ENCODE data around the gene NOP9.
A peak's percentile ranks its signal among the peaks of the same experiment; 100 is the strongest.

The NOP9 gene

GRCh38 chr14:24309538-24310264 is 10.1 kb downstream of the NOP9 start, which contains the start of gene LTB4R2:
Gene LTB4R2 (plus strand): TSS chr14:24310140. CDS start chr14:24310665, 525 bp downstream.
- DNase-seq (ENCODE audit: low read depth in 2 of 2): no peak

GRCh38 chr14:24310265-24310645 is 10.6 kb downstream of the NOP9 start:
- no peak for DNase-seq (ENCODE audit: low read depth in 2 of 2)

- peak in 1 of 2 donors; percentile 50 for DNase-seq (ENCODE audit: low read depth in 2 of 2)
These were observed 11.3 kb downstream of the NOP9 start, which contains the start of gene LTB4R for GRCh38 chr14:24310646-24311604. Gene LTB4R (plus strand): TSS chr14:24311502. CDS start chr14:24315652, 4,150 bp downstream.

GRCh38 chr14:24311837-24312615 is 12.4 kb downstream of the NOP9 start:
- DNase-seq (ENCODE audit: low read depth in 2 of 2): no peak

GRCh38 chr14:24312736-24313507 is 13.3 kb downstream of the NOP9 start:
- DNase-seq (ENCODE audit: low read depth in 2 of 2): no peak

GRCh38 chr14:24313913-24314312 is 14.3 kb downstream of the NOP9 start:
- DNase-seq (ENCODE audit: low read depth in 2 of 2): no peak

GRCh38 chr14:24314377-24315193 is 14.9 kb downstream of the NOP9 start:
- DNase-seq (ENCODE audit: low read depth in 2 of 2): no peak

GRCh38 chr14:24315243-24315806 is 15.7 kb downstream of the NOP9 start:
- no peak for DNase-seq (ENCODE audit: low read depth in 2 of 2)

- DNase-seq (ENCODE audit: low read depth in 2 of 2): no peak
These were observed 16.4 kb downstream of the NOP9 start for GRCh38 chr14:24315807-24316596.

- DNase-seq (ENCODE audit: low read depth in 2 of 2): no peak
These were observed 16.9 kb downstream of the NOP9 start for GRCh38 chr14:24316597-24316950.

- DNase-seq (ENCODE audit: low read depth in 2 of 2): no peak
These were observed 17.7 kb downstream of the NOP9 start for GRCh38 chr14:24317141-24317928.

- DNase-seq (ENCODE audit: low read depth in 2 of 2): no peak
These were observed 21.7 kb downstream of the NOP9 start for GRCh38 chr14:24321212-24321975.

GRCh38 chr14:24322672-24323071 is 23.0 kb downstream of the NOP9 start:
- DNase-seq (ENCODE audit: low read depth in 2 of 2): no peak

GRCh38 chr14:24323341-24323740 is 23.7 kb downstream of the NOP9 start:
- no peak for DNase-seq (ENCODE audit: low read depth in 2 of 2)

- DNase-seq (ENCODE audit: low read depth in 2 of 2): no peak
These were observed 24.4 kb downstream of the NOP9 start for GRCh38 chr14:24324024-24324423.

- DNase-seq (ENCODE audit: low read depth in 2 of 2): no peak
These were observed 25.4 kb downstream of the NOP9 start for GRCh38 chr14:24325041-24325530.

GRCh38 chr14:24325963-24326362 is 26.3 kb downstream of the NOP9 start:
- no peak for DNase-seq (ENCODE audit: low read depth in 2 of 2)

All from stimulated activated CD8-positive, alpha-beta memory T cell treated with anti-CD3 and anti-CD28 coated beads, Interleukin-15, amount 100 ng/mL, for 4 hours (primary cell).